NB4 (cell line): Measurements from ENCODE around the gene GPR39.

Source experiments
- MYC ChIP-seq: IDR thresholded peaks from 2 replicates; pipeline ENCODE4 v1.6.1; 2011; ENCODE audit warnings: low read depth, low read length
- POLR2A ChIP-seq: IDR thresholded peaks from 2 replicates; pipeline ENCODE4 v1.6.1; 2011; ENCODE audit warnings: mild to moderate bottlenecking; ENCODE audit not compliant: insufficient read length; ENCODE audit errors: extremely low read depth
- TF ChIP-seq, protein P1 (sequence below): IDR thresholded peaks from one replicate; pipeline ENCODE4 v1.5.1; 2012; ENCODE audit warnings: low read depth, low read length
- TF ChIP-seq, protein P2 (sequence below): IDR thresholded peaks from 2 replicates; pipeline ENCODE4 v1.6.1; 2011; ENCODE audit warnings: low read depth, low read length

DNA sequence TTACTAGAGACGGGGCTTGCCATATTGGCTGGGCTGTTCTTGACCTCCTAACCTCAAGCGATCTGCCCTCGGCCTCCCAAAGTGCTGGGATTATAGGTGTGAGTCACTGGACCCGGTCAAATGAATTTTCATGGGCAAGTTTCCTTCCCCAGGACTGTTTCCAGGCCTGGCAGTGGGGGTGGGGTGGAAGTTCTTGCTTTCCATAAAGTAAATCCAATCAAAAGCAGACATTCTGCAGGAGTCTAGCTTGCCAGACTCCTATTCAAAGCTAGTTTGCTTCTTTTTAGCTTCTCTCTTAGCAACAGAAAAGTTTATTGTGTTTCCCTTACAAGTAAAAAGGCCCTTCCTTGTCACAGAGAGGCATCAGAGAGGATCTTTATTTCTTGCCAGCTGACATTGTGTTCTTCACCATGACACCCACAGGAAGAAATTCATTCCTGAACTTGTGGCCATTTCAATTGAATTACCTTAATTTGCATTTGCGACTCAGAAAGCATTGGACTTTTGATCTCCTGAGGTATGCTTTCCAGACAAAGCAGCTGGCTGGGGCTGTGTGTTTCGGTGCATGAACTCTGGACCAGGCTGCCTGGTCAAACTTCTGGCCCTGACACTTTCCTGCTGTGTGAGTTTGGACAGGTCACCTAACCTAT, 215.5 kb downstream of the GPR39 start:
- TF ChIP-seq, protein P1, sequence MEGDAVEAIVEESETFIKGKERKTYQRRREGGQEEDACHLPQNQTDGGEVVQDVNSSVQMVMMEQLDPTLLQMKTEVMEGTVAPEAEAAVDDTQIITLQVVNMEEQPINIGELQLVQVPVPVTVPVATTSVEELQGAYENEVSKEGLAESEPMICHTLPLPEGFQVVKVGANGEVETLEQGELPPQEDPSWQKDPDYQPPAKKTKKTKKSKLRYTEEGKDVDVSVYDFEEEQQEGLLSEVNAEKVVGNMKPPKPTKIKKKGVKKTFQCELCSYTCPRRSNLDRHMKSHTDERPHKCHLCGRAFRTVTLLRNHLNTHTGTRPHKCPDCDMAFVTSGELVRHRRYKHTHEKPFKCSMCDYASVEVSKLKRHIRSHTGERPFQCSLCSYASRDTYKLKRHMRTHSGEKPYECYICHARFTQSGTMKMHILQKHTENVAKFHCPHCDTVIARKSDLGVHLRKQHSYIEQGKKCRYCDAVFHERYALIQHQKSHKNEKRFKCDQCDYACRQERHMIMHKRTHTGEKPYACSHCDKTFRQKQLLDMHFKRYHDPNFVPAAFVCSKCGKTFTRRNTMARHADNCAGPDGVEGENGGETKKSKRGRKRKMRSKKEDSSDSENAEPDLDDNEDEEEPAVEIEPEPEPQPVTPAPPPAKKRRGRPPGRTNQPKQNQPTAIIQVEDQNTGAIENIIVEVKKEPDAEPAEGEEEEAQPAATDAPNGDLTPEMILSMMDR, result no peak
- TF ChIP-seq POLR2A (no peak), MYC (no peak)
- TF ChIP-seq, protein P2, sequence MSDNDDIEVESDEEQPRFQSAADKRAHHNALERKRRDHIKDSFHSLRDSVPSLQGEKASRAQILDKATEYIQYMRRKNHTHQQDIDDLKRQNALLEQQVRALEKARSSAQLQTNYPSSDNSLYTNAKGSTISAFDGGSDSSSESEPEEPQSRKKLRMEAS, result no peak
